Measurements from ENCODE around the gene FOXC2. TPM values are rescaled to one million over a fixed set of nuclear protein-coding genes. Genes with fewer than 3 reads are reported as not detected.

FOXC2 gene
- total and polyA plus RNA-seq, 9 of the 15 experiments (the other 6 are each of a cell fraction or from before 2014, with no cell fraction given): 0.01 to 0.11 (median 0.10) TPM; not detected in 5

DNA sequence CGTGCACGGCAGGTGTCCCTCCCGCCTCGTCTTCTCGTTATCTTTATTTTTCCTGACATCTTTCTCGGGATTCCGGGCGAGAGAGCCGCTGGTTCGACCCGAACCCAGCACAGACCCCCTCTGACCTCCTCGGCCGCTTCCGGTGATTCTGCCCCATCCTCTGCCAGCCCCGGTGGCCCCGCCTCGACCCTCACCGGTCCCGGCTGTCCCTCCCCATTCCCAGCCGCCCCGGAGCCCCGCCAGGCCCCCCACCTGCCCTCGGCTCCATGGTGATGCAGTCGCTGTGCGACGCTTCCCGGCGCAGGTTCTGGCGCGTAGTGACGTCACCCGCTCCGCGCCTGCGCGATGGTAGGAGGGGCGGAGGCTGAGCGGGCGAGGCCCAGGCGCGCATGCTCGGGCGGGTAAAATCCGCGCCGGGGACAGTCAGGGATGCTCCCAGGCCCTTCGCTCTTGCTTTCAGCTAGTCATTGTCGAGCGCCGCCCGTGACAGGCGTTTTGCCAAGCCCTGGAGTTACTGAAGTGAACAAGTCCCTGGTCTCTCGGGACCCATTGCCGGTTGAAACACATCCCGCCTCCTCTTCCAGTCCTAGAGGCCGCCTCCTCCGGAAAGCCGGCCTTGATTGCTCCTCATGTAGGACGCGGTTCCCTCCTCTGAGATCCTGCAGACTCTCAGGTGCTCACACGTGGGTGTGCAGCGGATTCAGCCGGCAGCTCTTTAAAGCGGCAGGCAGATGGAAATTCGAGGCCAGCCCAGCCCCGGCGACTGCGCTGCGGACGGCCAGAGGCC, 11.5 kb upstream of the FOXC2 start, which contains the start of gene MTHFSD (continued):
- TF ChIP-seq, protein P1, sequence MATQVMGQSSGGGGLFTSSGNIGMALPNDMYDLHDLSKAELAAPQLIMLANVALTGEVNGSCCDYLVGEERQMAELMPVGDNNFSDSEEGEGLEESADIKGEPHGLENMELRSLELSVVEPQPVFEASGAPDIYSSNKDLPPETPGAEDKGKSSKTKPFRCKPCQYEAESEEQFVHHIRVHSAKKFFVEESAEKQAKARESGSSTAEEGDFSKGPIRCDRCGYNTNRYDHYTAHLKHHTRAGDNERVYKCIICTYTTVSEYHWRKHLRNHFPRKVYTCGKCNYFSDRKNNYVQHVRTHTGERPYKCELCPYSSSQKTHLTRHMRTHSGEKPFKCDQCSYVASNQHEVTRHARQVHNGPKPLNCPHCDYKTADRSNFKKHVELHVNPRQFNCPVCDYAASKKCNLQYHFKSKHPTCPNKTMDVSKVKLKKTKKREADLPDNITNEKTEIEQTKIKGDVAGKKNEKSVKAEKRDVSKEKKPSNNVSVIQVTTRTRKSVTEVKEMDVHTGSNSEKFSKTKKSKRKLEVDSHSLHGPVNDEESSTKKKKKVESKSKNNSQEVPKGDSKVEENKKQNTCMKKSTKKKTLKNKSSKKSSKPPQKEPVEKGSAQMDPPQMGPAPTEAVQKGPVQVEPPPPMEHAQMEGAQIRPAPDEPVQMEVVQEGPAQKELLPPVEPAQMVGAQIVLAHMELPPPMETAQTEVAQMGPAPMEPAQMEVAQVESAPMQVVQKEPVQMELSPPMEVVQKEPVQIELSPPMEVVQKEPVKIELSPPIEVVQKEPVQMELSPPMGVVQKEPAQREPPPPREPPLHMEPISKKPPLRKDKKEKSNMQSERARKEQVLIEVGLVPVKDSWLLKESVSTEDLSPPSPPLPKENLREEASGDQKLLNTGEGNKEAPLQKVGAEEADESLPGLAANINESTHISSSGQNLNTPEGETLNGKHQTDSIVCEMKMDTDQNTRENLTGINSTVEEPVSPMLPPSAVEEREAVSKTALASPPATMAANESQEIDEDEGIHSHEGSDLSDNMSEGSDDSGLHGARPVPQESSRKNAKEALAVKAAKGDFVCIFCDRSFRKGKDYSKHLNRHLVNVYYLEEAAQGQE (IDR thresholded peaks at IDR 0.05; ENCODE audit: borderline replicate concordance): no peak
- TF ChIP-seq, protein P1 (CRISPR knock-in tag; IDR thresholded peaks at IDR 0.05; ENCODE audit: low read depth): 0 out of 2 replicates have a peak, but pooled peaks have one; percentile 21
- TF ChIP-seq ZNF140 (CRISPR knock-in tag; IDR thresholded peaks at IDR 0.05): no peak
- TF ChIP-seq KHSRP (IDR thresholded peaks at IDR 0.05): peak; percentile 96
- no peak for TF ChIP-seq ZNF282 (CRISPR knock-in tag; IDR thresholded peaks at IDR 0.05)
- no peak for TF ChIP-seq ERF (CRISPR knock-in tag; IDR thresholded peaks at IDR 0.05)
- TF ChIP-seq HDGF (IDR thresholded peaks at IDR 0.05): no peak
- TF ChIP-seq HNRNPL (IDR thresholded peaks at IDR 0.05; ENCODE audit: low read depth, low read length): no peak
- TF ChIP-seq, protein P2, sequence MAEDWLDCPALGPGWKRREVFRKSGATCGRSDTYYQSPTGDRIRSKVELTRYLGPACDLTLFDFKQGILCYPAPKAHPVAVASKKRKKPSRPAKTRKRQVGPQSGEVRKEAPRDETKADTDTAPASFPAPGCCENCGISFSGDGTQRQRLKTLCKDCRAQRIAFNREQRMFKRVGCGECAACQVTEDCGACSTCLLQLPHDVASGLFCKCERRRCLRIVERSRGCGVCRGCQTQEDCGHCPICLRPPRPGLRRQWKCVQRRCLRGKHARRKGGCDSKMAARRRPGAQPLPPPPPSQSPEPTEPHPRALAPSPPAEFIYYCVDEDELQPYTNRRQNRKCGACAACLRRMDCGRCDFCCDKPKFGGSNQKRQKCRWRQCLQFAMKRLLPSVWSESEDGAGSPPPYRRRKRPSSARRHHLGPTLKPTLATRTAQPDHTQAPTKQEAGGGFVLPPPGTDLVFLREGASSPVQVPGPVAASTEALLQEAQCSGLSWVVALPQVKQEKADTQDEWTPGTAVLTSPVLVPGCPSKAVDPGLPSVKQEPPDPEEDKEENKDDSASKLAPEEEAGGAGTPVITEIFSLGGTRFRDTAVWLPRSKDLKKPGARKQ (CRISPR knock-in tag; IDR thresholded peaks at IDR 0.05): no peak
- TF ChIP-seq, protein P3, sequence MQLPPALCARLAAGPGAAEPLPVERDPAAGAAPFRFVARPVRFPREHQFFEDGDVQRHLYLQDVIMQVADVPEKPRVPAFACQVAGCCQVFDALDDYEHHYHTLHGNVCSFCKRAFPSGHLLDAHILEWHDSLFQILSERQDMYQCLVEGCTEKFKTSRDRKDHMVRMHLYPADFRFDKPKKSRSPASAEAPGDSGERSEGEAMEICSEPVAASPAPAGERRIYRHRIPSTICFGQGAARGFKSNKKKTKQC (CRISPR knock-in tag; IDR thresholded peaks at IDR 0.05): no peak
- TF ChIP-seq ZFP36 (IDR thresholded peaks at IDR 0.05; ENCODE audit: low read depth, low read length, partially characterized antibody): peak; percentile 100
- peak; percentile 99 for TF ChIP-seq CREB1 (IDR thresholded peaks at IDR 0.05)
- peak; percentile 100 for TF ChIP-seq CREB1 (CRISPR knock-in tag; IDR thresholded peaks at IDR 0.05)
- TF ChIP-seq POU5F1 (IDR thresholded peaks at IDR 0.05; ENCODE audit: borderline replicate concordance, low read depth, low read length, partially characterized antibody): no peak
- TF ChIP-seq, protein P4, sequence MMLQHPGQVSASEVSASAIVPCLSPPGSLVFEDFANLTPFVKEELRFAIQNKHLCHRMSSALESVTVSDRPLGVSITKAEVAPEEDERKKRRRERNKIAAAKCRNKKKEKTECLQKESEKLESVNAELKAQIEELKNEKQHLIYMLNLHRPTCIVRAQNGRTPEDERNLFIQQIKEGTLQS (IDR thresholded peaks at IDR 0.05): peak; percentile 98
- TF ChIP-seq, protein P4 (CRISPR knock-in tag; conservative IDR thresholded peaks at IDR 0.05): no peak
